Measurements from ENCODE around the gene ARL6IP4. TPM values are rescaled to one million over a fixed set of nuclear protein-coding genes. Genes with fewer than 3 reads are reported as not detected.

Gene ARL6IP4
- total RNA-seq, 1 experiment from 2014 or later: 132 TPM

DNA sequence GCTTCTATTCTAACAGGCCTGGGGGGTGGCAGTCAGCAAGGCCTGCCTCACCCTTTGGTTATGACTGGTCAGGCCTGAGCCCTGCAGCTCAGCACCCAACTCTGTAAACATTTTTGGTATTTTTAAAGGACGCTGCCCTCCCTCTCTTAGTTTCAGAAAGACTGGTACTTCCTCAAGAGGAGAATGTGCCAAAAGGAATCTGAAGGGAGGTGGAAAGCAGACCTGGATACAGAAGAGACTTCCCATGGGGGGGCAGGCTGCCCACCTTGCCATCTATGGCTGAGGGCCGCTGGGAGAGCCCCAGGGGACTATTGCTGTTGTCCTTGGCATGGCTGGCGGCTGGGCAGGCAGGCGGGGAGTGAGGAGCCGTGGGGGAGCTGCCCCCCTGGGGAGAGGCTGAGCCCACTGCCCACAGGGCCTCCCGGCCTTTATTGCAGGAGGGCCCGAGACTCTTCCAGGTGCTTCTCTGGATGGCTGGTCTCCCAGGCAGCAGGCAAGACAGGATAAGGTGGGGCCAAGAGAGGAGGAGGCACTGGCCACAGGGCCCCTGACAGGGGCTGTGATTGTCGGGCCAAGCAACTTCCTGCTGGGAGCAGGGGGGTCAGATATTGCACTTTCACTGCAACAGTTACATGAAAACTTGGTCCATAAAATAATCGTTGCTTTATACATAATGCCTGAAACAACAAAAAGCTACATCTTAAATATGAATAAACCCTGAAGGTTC, 3.5 kb downstream of the ARL6IP4 start:
- no peak overlapping the region for H3T11ph ChIP-seq (ENCODE audit: low read length)
- no peak overlapping the region for H3K9ac ChIP-seq (ENCODE audit: extremely low read depth, insufficient read length, low read length)
- H3K36me3 Mint-ChIP-seq (ENCODE audit: insufficient read depth in 1 of 3, low read depth in 3 of 3): peaks cover 0 to 15% (median 8%) of the 10 kb centered on the region in 3 experiments; a peak in 3 of 7 replicates
- no peak overlapping the region for H2BK12ac ChIP-seq (ENCODE audit: insufficient read length, low read depth, low read length)
- no peak overlapping the region for H3K4me2 ChIP-seq (ENCODE audit: insufficient read depth, insufficient read length, low read length)
- H4K8ac ChIP-seq (replicated peaks; ENCODE audit: insufficient read length, low read depth, low read length): no peak overlapping the region
- no peak overlapping the region for H2BK5ac ChIP-seq (ENCODE audit: insufficient read length, low read length)
- no peak overlapping the region for H3K4ac ChIP-seq (ENCODE audit: low read depth, low read length)
- no peaks in the 10 kb centered on the region for H3K27me3 ChIP-seq (ENCODE audit: insufficient read depth, low read length)
- no peaks in the 10 kb centered on the region for H4K20me1 ChIP-seq (ENCODE audit: control insufficient read depth, insufficient read depth, insufficient read length)
- H2AFZ ChIP-seq (ENCODE audit: low read length): no peak overlapping the region
- no CpG with 5 or more reads among the region's 9 CpGs for WGBS (ENCODE audit: extremely low coverage, insufficient read length, low lambda C conversion rate)
- H3K9me3 Mint-ChIP-seq: no peaks in the 10 kb centered on the region
- peaks cover 12% of the 10 kb centered on the region for H3K23me2 ChIP-seq (ENCODE audit: insufficient read length, low read depth, low read length, poor library complexity, severe bottlenecking)
- no peak overlapping the region for H4K91ac ChIP-seq (ENCODE audit: insufficient read length, low read depth, low read length)
- no peaks in the 10 kb centered on the region for H3K79me1 ChIP-seq (ENCODE audit: insufficient read depth, low read depth, low read length, poor library complexity, severe bottlenecking)
- no peak overlapping the region for H3K14ac ChIP-seq (ENCODE audit: insufficient read depth, low read length)
- H3K27ac Mint-ChIP-seq: peak overlapping the region in 1 of 3 experiments; percentile 78; a peak in 4 of 7 replicates
- H3K9me3 ChIP-seq (ENCODE audit: control insufficient read depth, low read depth, low read length): no peaks in the 10 kb centered on the region
- no peak overlapping the region for H3K27ac ChIP-seq (ENCODE audit: insufficient read length, low read depth, low read length)
- no peak overlapping the region for H4K5ac ChIP-seq (ENCODE audit: insufficient read length, low read depth, low read length)
- H2BK20ac ChIP-seq (ENCODE audit: low read depth, low read length, poor library complexity, severe bottlenecking): no peak overlapping the region
- H3K4me3 Mint-ChIP-seq: peak overlapping the region in 1 of 2 experiments; percentile 29; a peak in 1 of 5 replicates
- peaks cover 11 to 32% of the 10 kb centered on the region in 2 experiments for H3K4me1 Mint-ChIP-seq
- no peak overlapping the region for H3K56ac ChIP-seq (ENCODE audit: insufficient read length, low read depth, low read length)
- H3K4me1 ChIP-seq (ENCODE audit: insufficient read depth, low read length): peaks cover 8% of the 10 kb centered on the region; the same call in 1 of the 2 replicates
- H3K79me2 ChIP-seq (ENCODE audit: insufficient read depth, low read length): no peaks in the 10 kb centered on the region
- H2BK120ac ChIP-seq (ENCODE audit: low read depth, low read length, poor library complexity, severe bottlenecking): no peak overlapping the region
- H3K27me3 Mint-ChIP-seq (ENCODE audit: low read depth): no peaks in the 10 kb centered on the region
- no peak overlapping the region for H3K23ac ChIP-seq (ENCODE audit: insufficient read length, low read depth, low read length)
- TF ChIP-seq, protein P1, sequence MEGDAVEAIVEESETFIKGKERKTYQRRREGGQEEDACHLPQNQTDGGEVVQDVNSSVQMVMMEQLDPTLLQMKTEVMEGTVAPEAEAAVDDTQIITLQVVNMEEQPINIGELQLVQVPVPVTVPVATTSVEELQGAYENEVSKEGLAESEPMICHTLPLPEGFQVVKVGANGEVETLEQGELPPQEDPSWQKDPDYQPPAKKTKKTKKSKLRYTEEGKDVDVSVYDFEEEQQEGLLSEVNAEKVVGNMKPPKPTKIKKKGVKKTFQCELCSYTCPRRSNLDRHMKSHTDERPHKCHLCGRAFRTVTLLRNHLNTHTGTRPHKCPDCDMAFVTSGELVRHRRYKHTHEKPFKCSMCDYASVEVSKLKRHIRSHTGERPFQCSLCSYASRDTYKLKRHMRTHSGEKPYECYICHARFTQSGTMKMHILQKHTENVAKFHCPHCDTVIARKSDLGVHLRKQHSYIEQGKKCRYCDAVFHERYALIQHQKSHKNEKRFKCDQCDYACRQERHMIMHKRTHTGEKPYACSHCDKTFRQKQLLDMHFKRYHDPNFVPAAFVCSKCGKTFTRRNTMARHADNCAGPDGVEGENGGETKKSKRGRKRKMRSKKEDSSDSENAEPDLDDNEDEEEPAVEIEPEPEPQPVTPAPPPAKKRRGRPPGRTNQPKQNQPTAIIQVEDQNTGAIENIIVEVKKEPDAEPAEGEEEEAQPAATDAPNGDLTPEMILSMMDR (conservative IDR thresholded peaks at IDR 0.05): no peak
- H2BK15ac ChIP-seq (ENCODE audit: low read depth, low read length): no peak overlapping the region
- DNase-seq: no peak
- H3K18ac ChIP-seq (ENCODE audit: insufficient read length, low read depth, low read length): no peak overlapping the region
- no peak overlapping the region for H2AK5ac ChIP-seq (ENCODE audit: insufficient read length, low read length)
